Breast epithelium (tissue), 4 donors: ENCODE data around the gene SLC8A3. TPM values are rescaled to one million over a fixed set of nuclear protein-coding genes. Genes with fewer than 3 reads are reported as not detected.
A peak's percentile ranks its signal among the peaks of the same experiment; 100 is the strongest.

Experiments
- DNase-seq, 2 donors: peaks; one replicate each; pipeline ENCODE4 v3.0.0-alpha.2; 2019; ENCODE audit warnings: low spot score in 2 of 2
- H3K27ac ChIP-seq, 2 donors: fragments of 200-600 bp; sonication (generic) in 1 of 2; one replicate each; pipeline ENCODE4 v1.5.1; 2016 to 2019; ENCODE audit warnings: mild to moderate bottlenecking in 1 of 2
- H3K27me3 ChIP-seq, 2 donors: fragments of 200-600 bp; sonication (generic) in 1 of 2; one replicate each; pipeline versions ENCODE4 v1.5.1 to v1.6.0; 2017 to 2019; ENCODE audit warnings: control low read depth in 1 of 2, mild to moderate bottlenecking in 1 of 2
- H3K36me3 ChIP-seq: fragments of 200-600 bp; one replicate; pipeline ENCODE4 v1.5.1; 2019
- H3K4me1 ChIP-seq, 2 donors: fragments of 200-600 bp; sonication (generic); one replicate each; pipeline ENCODE4 v1.5.1; 2016 to 2019; ENCODE audit warnings: control low read depth in 1 of 2
- H3K4me3 ChIP-seq, 3 donors: fragments of 200-600 bp; sonication (generic); 1 replicate in 2 of 3; 2 replicates in 1 of 3; pipeline ENCODE4 v1.5.1; 2016 to 2019; ENCODE audit warnings: mild to moderate bottlenecking in 3 of 3, moderate library complexity in 2 of 3
- H3K9me3 ChIP-seq, 2 donors: fragments of 200-600 bp; sonication (generic) in 1 of 2; one replicate each; pipeline ENCODE4 v1.5.1; 2016 to 2019; ENCODE audit warnings: control low read depth in 1 of 2
- POLR2A ChIP-seq: fragments of 450-650 bp; IDR thresholded peaks from one replicate; pipeline ENCODE4 v1.6.1; 2016; ENCODE audit warnings: antibody characterized with exemption, mild to moderate bottlenecking, moderate library complexity
- POLR2AphosphoS5 ChIP-seq, 3 donors: sonication (generic); formaldehyde crosslinking; IDR thresholded peaks; one replicate each; pipeline ENCODE4 v1.6.1; 2017; ENCODE audit warnings: antibody characterized with exemption in 3 of 3
- intact Hi-C: fragments of 100-400 bp; cut with DNase I; formaldehyde crosslinking; loops from one replicate; pipeline ENCODE4 v1.15.1; 2023; ENCODE audit warnings: low total_unique reads
- total RNA-seq, 3 donors: library from RNA; depleted of rRNA; stranded (reverse); fragments of >200 nt; gene quantifications; one replicate each; pipeline ENCODE4 v1.1.0, GENCODE V29; 2016
- TF ChIP-seq, protein P1 (sequence below), 3 donors: fragments of 450-650 bp; IDR thresholded peaks; one replicate each; pipeline ENCODE4 v1.5.1; 2016 to 2017; ENCODE audit warnings: antibody characterized with exemption in 3 of 3, mild to moderate bottlenecking in 3 of 3, moderate library complexity in 3 of 3

SLC8A3 gene
- total RNA-seq, 3 donors from 2014 or later = 0.59 to 1.8 TPM; not detected in 1

DNA sequence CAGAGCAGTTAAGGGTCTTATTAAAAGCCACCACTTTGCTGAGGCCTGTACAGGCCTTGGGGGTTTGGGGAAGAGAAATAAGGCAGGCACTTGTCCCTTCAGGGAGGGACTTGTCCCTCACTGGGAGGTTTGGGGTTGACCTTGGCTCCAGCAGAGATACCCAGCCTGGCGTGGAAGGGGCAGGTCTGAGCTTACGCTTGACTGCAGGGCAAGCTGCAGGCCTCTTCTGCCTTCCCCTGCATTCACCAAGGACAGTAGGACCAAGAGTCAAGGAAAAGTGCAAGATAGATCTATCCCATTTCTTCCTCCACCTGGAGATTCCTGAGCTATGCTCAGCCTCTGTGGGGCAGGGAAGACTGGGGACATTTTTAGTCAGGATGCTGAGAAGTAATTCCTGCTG is 155.2 kb downstream of the SLC8A3 start:
- Histone ChIP-seq H3K4me1 (no peaks in the 10 kb centered on the region), H3K27ac (no peak overlapping the region), H3K4me3 (no peak overlapping the region), H3K27me3 (peaks cover 0 to 2% of the 10 kb centered on the region in 2 donors), H3K9me3 (no peaks in the 10 kb centered on the region), H3K36me3 (no peaks in the 10 kb centered on the region)
- intact Hi-C loops = no loop called here
- DNase-seq = no peak
- TF ChIP-seq, protein P1, sequence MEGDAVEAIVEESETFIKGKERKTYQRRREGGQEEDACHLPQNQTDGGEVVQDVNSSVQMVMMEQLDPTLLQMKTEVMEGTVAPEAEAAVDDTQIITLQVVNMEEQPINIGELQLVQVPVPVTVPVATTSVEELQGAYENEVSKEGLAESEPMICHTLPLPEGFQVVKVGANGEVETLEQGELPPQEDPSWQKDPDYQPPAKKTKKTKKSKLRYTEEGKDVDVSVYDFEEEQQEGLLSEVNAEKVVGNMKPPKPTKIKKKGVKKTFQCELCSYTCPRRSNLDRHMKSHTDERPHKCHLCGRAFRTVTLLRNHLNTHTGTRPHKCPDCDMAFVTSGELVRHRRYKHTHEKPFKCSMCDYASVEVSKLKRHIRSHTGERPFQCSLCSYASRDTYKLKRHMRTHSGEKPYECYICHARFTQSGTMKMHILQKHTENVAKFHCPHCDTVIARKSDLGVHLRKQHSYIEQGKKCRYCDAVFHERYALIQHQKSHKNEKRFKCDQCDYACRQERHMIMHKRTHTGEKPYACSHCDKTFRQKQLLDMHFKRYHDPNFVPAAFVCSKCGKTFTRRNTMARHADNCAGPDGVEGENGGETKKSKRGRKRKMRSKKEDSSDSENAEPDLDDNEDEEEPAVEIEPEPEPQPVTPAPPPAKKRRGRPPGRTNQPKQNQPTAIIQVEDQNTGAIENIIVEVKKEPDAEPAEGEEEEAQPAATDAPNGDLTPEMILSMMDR (IDR thresholded peaks at IDR 0.05) = no peak
- TF ChIP-seq POLR2AphosphoS5 (IDR thresholded peaks at IDR 0.05) = no peak
- no peak for TF ChIP-seq POLR2A

DNA sequence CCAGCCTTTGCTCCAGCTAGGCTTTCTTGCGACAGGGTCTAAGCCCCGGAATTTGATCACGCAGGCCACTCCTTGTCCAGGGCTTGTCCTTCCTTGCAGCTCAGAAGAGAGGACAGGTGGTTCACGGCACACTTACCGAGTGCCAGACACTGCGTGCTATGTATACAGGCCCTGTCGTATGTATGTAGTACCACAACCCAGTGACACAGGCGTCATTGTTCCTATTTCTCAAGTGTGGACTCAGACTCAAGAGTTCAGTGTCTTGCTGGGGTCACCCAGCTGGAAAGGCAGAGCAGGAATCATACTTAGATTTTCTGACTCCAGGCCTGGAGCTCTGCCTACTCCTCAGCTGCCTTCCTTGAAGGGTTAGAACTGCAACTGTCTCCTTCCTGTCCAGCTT is 155.6 kb downstream of the SLC8A3 start:
- Histone ChIP-seq H3K4me1 (no peaks in the 10 kb centered on the region), H3K27me3 (no peaks in the 10 kb centered on the region), H3K36me3 (no peaks in the 10 kb centered on the region), H3K9me3 (no peaks in the 10 kb centered on the region), H3K4me3 (no peak overlapping the region), H3K27ac (no peak overlapping the region)
- no peak for DNase-seq
- TF ChIP-seq, protein P1 (IDR thresholded peaks at IDR 0.05) = no peak
- no peak for TF ChIP-seq POLR2A
- TF ChIP-seq POLR2AphosphoS5 (IDR thresholded peaks at IDR 0.05) = no peak
- intact Hi-C loops = no loop called here

DNA sequence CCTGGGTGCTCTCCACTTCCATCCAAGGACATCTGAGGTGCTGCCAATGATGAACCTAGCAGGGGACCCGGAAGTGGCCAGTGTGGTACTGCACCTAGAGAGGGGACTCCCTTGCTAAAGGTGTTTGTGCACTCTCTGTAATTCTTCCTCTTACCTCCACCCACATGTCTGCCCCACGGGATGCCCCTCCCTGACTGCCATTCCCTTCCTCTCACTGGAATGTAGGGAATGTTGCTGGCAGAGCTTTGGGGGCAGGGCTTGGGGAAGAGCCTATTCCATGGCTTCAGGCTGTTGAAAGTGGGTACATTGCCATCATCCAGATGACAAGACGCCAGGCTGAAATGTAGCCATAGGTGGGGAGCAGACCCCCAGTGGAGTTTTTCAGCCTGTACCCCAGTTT is 156.3 kb downstream of the SLC8A3 start:
- Histone ChIP-seq H3K4me3 (no peak overlapping the region), H3K4me1 (no peaks in the 10 kb centered on the region), H3K36me3 (no peaks in the 10 kb centered on the region), H3K27me3 (no peaks in the 10 kb centered on the region), H3K9me3 (no peaks in the 10 kb centered on the region), H3K27ac (no peak overlapping the region)
- TF ChIP-seq POLR2A (no peak), POLR2AphosphoS5 (IDR thresholded peaks at IDR 0.05) (no peak)
- TF ChIP-seq, protein P1 (IDR thresholded peaks at IDR 0.05) = no peak
- DNase-seq = peak in 1 of 2 donors; percentile 72
- intact Hi-C loops = no loop called here

GRCh38 chr14:70032016-70032415 is 156.7 kb downstream of the SLC8A3 start:
- Histone ChIP-seq H3K9me3 (no peaks in the 10 kb centered on the region), H3K27ac (no peak overlapping the region), H3K4me1 (no peaks in the 10 kb centered on the region), H3K4me3 (no peak overlapping the region), H3K27me3 (no peaks in the 10 kb centered on the region), H3K36me3 (no peaks in the 10 kb centered on the region)
- TF ChIP-seq POLR2A (no peak), POLR2AphosphoS5 (IDR thresholded peaks at IDR 0.05) (no peak)
- TF ChIP-seq, protein P1 (IDR thresholded peaks at IDR 0.05) = no peak
- intact Hi-C loops = no loop called here
- peak in 1 of 2 donors; percentile 32 for DNase-seq

DNA sequence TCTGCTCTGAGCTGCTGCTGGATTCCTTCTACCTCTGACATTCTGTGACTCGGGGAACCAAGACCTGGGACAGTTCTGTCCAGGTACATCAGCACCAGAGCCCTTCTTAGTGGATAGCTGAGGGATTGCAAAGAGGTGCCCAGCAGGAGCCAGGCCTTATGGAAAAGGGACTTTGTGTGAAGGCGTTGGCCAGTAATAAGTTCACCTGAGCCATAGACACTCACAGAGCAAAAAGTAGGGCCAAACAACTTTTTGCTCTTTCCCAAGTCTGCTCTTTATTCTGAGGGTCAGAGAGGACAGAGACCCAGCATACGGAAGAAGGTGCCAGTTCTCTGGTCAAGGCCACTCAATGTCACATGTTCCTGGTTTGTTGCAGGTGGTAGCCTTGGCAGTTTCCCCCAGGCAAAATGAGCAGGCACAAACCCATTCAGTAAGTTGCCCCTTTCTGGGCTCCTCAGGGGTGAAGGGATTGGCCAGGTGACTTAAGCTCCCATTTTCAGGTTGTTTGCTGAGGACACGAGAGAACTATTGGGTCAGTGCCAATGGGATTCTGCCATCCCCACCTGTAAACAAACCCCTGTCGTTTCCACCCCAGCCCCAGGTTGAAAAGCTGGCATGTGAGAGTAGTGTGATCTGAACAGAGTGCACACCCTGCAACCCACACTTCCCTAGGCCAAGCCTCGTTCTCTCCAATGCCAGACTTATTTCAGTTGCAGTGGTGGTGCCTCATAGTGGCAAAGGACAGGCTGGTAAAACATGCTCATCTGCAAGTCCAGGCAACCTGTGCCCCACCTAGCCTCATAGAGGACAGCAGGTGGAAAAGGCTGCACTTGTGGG is 159.2 kb downstream of the SLC8A3 start:
- Histone ChIP-seq H3K4me3 (no peak overlapping the region), H3K9me3 (no peaks in the 10 kb centered on the region), H3K27ac (no peak overlapping the region), H3K4me1 (no peaks in the 10 kb centered on the region), H3K36me3 (no peaks in the 10 kb centered on the region), H3K27me3 (no peaks in the 10 kb centered on the region)
- no peak for TF ChIP-seq POLR2AphosphoS5 (IDR thresholded peaks at IDR 0.05)
- TF ChIP-seq, protein P1 (IDR thresholded peaks at IDR 0.05) = no peak
- TF ChIP-seq POLR2A = no peak
- DNase-seq = no peak
- intact Hi-C loops = loop anchor here (10.0 kb wide), 1 partner anchor 215 kb away; no protein-coding TSS in a partner anchor
